ENCODE data around the gene CREBBP.

Gene CREBBP

DNA sequence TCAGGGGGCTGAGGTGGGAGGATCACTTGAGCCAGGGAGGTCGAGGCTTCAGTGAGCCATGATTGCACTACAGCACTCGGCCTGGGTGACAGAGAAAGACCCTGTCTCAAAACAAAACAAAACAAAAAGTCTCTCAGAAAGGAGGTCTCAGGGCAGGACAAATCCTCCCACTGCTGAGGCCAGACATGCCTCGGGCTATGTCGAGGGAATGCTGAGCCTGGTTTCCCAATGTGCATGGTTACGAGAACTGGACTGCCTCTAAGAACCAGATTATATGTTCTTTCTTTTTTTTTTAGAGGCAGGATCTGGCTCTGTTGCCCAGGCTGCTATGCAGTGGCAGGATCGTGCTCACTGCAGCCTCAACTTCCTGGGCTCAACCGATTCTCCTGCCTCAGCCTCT is 190.8 kb downstream of the CREBBP start:
- Histone ChIP-seq H3K36me3 (peaks cover 55% of the 10 kb centered on the region), H3K9me3 (no peaks in the 10 kb centered on the region), H3K27me3 (no peaks in the 10 kb centered on the region), H3K4me1 (peaks cover 6% of the 10 kb centered on the region), H3K4me3 (ENCODE audit: low read depth, low read length) (no peak overlapping the region)
- TF ChIP-seq, protein P1, sequence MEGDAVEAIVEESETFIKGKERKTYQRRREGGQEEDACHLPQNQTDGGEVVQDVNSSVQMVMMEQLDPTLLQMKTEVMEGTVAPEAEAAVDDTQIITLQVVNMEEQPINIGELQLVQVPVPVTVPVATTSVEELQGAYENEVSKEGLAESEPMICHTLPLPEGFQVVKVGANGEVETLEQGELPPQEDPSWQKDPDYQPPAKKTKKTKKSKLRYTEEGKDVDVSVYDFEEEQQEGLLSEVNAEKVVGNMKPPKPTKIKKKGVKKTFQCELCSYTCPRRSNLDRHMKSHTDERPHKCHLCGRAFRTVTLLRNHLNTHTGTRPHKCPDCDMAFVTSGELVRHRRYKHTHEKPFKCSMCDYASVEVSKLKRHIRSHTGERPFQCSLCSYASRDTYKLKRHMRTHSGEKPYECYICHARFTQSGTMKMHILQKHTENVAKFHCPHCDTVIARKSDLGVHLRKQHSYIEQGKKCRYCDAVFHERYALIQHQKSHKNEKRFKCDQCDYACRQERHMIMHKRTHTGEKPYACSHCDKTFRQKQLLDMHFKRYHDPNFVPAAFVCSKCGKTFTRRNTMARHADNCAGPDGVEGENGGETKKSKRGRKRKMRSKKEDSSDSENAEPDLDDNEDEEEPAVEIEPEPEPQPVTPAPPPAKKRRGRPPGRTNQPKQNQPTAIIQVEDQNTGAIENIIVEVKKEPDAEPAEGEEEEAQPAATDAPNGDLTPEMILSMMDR (IDR thresholded peaks at IDR 0.05; ENCODE audit: low read depth, low read length): no peak
- no peak for DNase-seq

DNA sequence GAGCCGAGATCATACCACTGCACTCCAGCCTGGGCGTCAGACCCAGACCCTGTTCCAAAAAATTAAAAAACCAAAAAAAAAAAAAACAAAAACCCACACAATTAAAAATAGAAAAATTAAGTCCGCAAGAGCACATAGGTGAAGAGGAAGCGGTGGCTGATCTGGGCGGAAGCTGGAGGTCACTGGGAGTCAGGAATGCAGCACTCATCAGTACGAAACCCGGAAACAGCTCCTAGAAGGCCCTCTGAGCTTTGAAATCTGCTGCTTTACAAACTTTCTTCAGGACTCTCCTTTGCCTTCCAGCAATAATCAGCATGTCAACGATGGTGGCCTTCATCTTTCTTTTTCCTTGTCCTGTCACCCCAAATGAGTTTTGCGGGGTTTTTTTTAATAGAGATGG is 192.7 kb downstream of the CREBBP start:
- Histone ChIP-seq H3K27me3 (no peaks in the 10 kb centered on the region), H3K9me3 (no peaks in the 10 kb centered on the region), H3K36me3 (peaks cover 70% of the 10 kb centered on the region), H3K4me3 (ENCODE audit: low read depth, low read length) (no peak overlapping the region), H3K4me1 (peaks cover 6% of the 10 kb centered on the region)
- TF ChIP-seq, protein P1 (IDR thresholded peaks at IDR 0.05; ENCODE audit: low read depth, low read length): no peak
- DNase-seq: no peak

DNA sequence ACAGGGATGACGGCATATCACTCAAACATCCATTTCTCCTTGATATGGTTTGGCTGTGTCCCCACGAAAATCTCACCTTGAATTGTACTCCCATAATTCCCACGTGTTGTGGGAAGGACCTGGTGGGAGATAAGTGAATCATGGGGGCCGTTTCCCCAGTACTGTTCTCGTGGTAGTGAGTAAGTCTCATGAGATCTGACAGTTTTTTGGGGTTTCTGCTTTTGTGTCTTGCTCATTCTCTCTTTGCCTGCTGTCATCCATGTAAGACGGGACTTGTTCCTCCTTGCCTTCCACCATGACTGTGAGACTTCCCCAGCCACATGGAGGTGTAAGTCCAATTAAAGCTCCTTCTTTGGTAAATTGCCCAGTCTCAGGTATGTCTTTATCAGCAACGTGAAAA is 193.5 kb downstream of the CREBBP start:
- no peaks in the 10 kb centered on the region for H3K9me3 ChIP-seq
- no peak for DNase-seq
- peaks cover 75% of the 10 kb centered on the region for H3K36me3 ChIP-seq
- H3K4me3 ChIP-seq (ENCODE audit: low read depth, low read length): no peak overlapping the region
- H3K27me3 ChIP-seq: no peaks in the 10 kb centered on the region
- peaks cover 6% of the 10 kb centered on the region for H3K4me1 ChIP-seq
- TF ChIP-seq, protein P1 (IDR thresholded peaks at IDR 0.05; ENCODE audit: low read depth, low read length): no peak

DNA sequence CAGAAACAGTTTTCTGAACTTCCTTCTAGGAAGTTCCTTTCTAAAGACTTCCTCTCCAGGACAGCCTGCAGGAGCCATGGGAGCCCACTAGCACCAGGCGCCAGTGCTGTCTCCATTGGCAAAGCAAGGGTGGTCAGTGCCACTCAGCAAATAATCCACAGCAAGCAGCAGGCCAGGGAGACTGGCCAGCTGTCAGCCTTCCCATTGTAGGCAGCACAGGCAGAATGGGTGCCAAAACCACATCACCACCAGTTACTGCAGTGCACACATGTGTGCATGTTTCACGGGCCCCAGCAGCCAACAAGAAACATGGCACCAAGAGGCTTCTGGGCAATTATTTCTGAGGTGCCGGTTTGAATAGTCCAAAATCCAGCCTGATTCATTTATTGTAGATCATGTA is 199.3 kb downstream of the CREBBP start:
- Histone ChIP-seq H3K36me3 (peaks cover 93% of the 10 kb centered on the region), H3K9me3 (no peaks in the 10 kb centered on the region), H3K4me1 (no peaks in the 10 kb centered on the region), H3K4me3 (ENCODE audit: low read depth, low read length) (no peak overlapping the region), H3K27me3 (no peaks in the 10 kb centered on the region)
- DNase-seq: no peak
- TF ChIP-seq, protein P1 (IDR thresholded peaks at IDR 0.05; ENCODE audit: low read depth, low read length): no peak

DNA sequence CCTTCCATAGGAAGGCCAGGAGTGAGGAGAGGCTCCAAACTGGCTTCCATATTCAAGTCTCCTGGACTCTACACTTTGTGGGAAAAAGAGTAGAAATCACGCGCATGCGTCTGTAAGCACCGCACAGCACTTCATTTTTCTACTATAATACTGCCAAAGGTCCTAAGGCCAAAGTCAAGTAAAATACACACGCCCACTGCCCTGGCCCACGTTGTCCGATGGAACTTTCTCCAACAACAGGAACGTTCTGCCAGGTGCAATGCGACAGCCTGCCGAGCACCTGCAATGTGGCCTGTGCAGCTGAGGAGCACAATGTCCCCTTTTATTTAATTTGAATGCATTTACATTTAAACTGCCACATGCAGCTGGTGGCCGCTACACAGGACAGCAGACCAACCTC is 202.5 kb downstream of the CREBBP start:
- Histone ChIP-seq H3K27me3 (no peaks in the 10 kb centered on the region), H3K4me1 (no peaks in the 10 kb centered on the region), H3K9me3 (no peaks in the 10 kb centered on the region), H3K4me3 (ENCODE audit: low read depth, low read length) (no peak overlapping the region), H3K36me3 (peaks cover 94% of the 10 kb centered on the region)
- no peak for DNase-seq
- TF ChIP-seq, protein P1 (IDR thresholded peaks at IDR 0.05; ENCODE audit: low read depth, low read length): no peak

DNA sequence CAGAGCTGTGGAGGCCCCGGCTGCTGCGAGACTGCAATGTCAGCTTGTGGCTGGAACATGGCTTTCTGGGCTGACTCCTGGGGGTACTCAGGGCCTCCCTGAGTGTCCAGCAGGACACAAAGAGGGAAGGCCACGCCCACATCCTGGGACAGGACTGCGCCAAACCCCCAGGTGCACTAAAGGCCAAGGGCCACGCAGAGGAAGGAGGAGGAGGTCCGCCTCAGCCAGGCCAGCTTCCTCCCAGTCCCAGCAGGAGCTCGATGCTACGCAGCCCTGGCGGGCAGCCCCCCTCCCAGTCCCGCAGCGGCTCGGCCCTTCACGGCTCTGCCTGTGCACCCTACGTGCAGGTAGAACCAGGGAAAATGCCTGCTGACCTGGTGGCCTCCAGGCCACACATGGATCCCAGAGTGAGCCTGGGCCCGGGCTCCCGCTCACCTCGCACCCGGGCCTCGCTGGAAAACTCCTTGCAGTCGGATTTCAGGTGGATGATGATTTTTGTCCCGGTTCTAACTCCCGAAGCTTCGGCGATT is 204.8 kb downstream of the CREBBP start:
- no peaks in the 10 kb centered on the region for H3K9me3 ChIP-seq
- no peak overlapping the region for H3K4me3 ChIP-seq (ENCODE audit: low read depth, low read length)
- DNase-seq: no peak
- H3K27me3 ChIP-seq: no peaks in the 10 kb centered on the region
- H3K36me3 ChIP-seq: peaks cover 96% of the 10 kb centered on the region
- no peaks in the 10 kb centered on the region for H3K4me1 ChIP-seq
- TF ChIP-seq, protein P1 (IDR thresholded peaks at IDR 0.05; ENCODE audit: low read depth, low read length): no peak
